ENCODE measurements around the gene MOK.
A peak's percentile ranks its signal among the peaks of the same experiment; 100 is the strongest.

The MOK gene

DNA sequence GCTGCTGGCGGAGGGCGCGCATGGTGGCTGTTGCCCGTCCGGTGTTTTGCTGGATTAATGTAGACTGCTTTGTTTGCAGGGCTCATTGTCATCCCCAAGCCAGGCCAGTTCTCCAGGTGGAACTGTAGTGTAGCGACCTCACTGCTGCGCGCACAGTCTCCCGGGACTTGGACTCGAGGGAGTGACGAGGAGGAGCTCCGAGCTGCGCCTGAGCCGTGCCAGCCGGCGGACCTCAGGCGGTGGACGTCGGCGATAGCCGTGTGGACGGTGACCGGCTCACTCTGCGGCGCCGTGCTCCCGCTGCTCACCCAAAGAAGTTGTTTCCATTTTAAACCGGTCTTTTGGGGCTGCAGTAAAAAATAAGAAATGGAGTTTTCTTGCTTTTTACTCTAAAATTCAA is 82.2 kb downstream of the MOK start:
- Histone ChIP-seq H3K27ac (ENCODE audit: low read length, poor library complexity, severe bottlenecking) (no peak overlapping the region), H3K27me3 (ENCODE audit: control insufficient read depth in 1 of 2, insufficient read depth in 1 of 2, low read length in 2 of 2) (no peaks in the 10 kb centered on the region), H3K23ac (ENCODE audit: low read length in 2 of 2) (no peak overlapping the region), H4K91ac (ENCODE audit: low read length) (no peak overlapping the region), H2BK120ac (ENCODE audit: low read depth, low read length) (no peak overlapping the region), H3K36me3 (ENCODE audit: control insufficient read depth in 1 of 2, insufficient read depth in 2 of 2, low read depth in 1 of 2, low read length in 2 of 2) (peaks cover 7 to 56% of the 10 kb centered on the region in 2 experiments), H2BK15ac (ENCODE audit: low read depth, poor library complexity, severe bottlenecking) (no peak overlapping the region), H3K18ac (ENCODE audit: low read depth in 1 of 2, low read length in 2 of 2) (no peak overlapping the region), H3K79me1 (replicated peaks; ENCODE audit: low read length, poor library complexity, severe bottlenecking) (peaks cover 44% of the 10 kb centered on the region), H3K4me2 (ENCODE audit: low read length, poor library complexity, severe bottlenecking) (no peak overlapping the region), H3K4me3 (ENCODE audit: insufficient read depth in 1 of 2, low read depth in 1 of 2, low read length in 2 of 2) (no peak overlapping the region), H2BK12ac (ENCODE audit: low read length in 2 of 2) (no peak overlapping the region), H2AFZ (ENCODE audit: low read depth, low read length) (no peak overlapping the region), H3K9me3 (ENCODE audit: control insufficient read depth, low read length) (no peaks in the 10 kb centered on the region), H3K9ac (ENCODE audit: low read length) (no peak overlapping the region), H2AK5ac (ENCODE audit: low read length, severe bottlenecking) (no peak overlapping the region), H4K8ac (ENCODE audit: low read length) (no peak overlapping the region), H3K4me1 (ENCODE audit: control insufficient read depth, insufficient read depth, low read depth, low read length) (peaks cover 22% of the 10 kb centered on the region), H2BK5ac (ENCODE audit: low read depth, low read length, poor library complexity, severe bottlenecking) (no peak overlapping the region), H3K14ac (ENCODE audit: low read length in 2 of 2) (no peak overlapping the region), H3K4ac (ENCODE audit: low read depth in 1 of 2, low read length in 2 of 2) (no peak overlapping the region)
- no peak for DNase-seq
- 98% methylated on average over 17 of the region's 28 CpGs for WGBS

GRCh38 chr14:102222009-102222575 is 82.9 kb downstream of the MOK start:
- Histone ChIP-seq H3K18ac (ENCODE audit: low read depth in 1 of 2, low read length in 2 of 2) (no peak overlapping the region), H3K4ac (ENCODE audit: low read depth in 1 of 2, low read length in 2 of 2) (no peak overlapping the region), H3K4me3 (ENCODE audit: insufficient read depth in 1 of 2, low read depth in 1 of 2, low read length in 2 of 2) (no peak overlapping the region), H3K27me3 (ENCODE audit: control insufficient read depth in 1 of 2, insufficient read depth in 1 of 2, low read length in 2 of 2) (no peaks in the 10 kb centered on the region), H2BK15ac (ENCODE audit: low read depth, poor library complexity, severe bottlenecking) (no peak overlapping the region), H3K36me3 (ENCODE audit: control insufficient read depth in 1 of 2, insufficient read depth in 2 of 2, low read depth in 1 of 2, low read length in 2 of 2) (peaks cover 12 to 57% of the 10 kb centered on the region in 2 experiments), H3K79me1 (replicated peaks; ENCODE audit: low read length, poor library complexity, severe bottlenecking) (peaks cover 46% of the 10 kb centered on the region), H2AFZ (ENCODE audit: low read depth, low read length) (no peak overlapping the region), H3K4me1 (ENCODE audit: control insufficient read depth, insufficient read depth, low read depth, low read length) (peaks cover 20% of the 10 kb centered on the region), H3K14ac (ENCODE audit: low read length in 2 of 2) (no peak overlapping the region), H3K23ac (ENCODE audit: low read length in 2 of 2) (no peak overlapping the region), H2BK120ac (ENCODE audit: low read depth, low read length) (no peak overlapping the region), H3K9me3 (ENCODE audit: control insufficient read depth, low read length) (no peaks in the 10 kb centered on the region), H3K9ac (ENCODE audit: low read length) (no peak overlapping the region), H3K27ac (ENCODE audit: low read length, poor library complexity, severe bottlenecking) (no peak overlapping the region), H3K4me2 (ENCODE audit: low read length, poor library complexity, severe bottlenecking) (no peak overlapping the region), H4K91ac (ENCODE audit: low read length) (no peak overlapping the region), H2BK12ac (ENCODE audit: low read length in 2 of 2) (no peak overlapping the region), H2AK5ac (ENCODE audit: low read length, severe bottlenecking) (no peak overlapping the region), H2BK5ac (ENCODE audit: low read depth, low read length, poor library complexity, severe bottlenecking) (no peak overlapping the region), H4K8ac (ENCODE audit: low read length) (no peak overlapping the region)
- no peak for DNase-seq
- 94% methylated on average over 13 of the region's 13 CpGs for WGBS

DNA sequence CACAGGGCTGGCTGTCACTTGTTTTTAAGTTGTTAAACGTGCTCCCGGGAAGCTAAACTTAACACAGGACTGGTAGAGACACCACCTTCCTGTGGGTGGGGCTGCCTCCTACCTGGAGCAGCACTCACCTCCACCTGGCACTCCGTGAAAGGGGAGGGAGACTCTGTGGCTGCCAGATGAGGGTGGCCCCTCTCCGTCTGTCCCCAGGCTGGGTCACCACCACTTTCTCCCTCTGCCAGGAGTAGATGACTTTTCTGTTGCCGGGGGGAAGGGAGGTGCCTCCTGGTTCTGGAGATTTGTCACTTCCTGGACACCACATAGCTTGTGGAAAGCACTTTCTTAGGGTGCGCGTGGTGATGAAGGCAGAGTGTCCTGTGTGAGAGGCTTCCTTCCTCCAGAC is 83.9 kb downstream of the MOK start:
- Histone ChIP-seq H3K4me2 (ENCODE audit: low read length, poor library complexity, severe bottlenecking) (no peak overlapping the region), H3K27ac (ENCODE audit: low read length, poor library complexity, severe bottlenecking) (no peak overlapping the region), H2AFZ (ENCODE audit: low read depth, low read length) (no peak overlapping the region), H2BK5ac (ENCODE audit: low read depth, low read length, poor library complexity, severe bottlenecking) (no peak overlapping the region), H3K27me3 (ENCODE audit: control insufficient read depth in 1 of 2, insufficient read depth in 1 of 2, low read length in 2 of 2) (no peaks in the 10 kb centered on the region), H2BK12ac (ENCODE audit: low read length in 2 of 2) (no peak overlapping the region), H3K14ac (ENCODE audit: low read length in 2 of 2) (no peak overlapping the region), H4K8ac (ENCODE audit: low read length) (peak overlapping the region; percentile 12), H2BK120ac (ENCODE audit: low read depth, low read length) (no peak overlapping the region), H3K4me1 (ENCODE audit: control insufficient read depth, insufficient read depth, low read depth, low read length) (peaks cover 21% of the 10 kb centered on the region), H3K23ac (ENCODE audit: low read length in 2 of 2) (no peak overlapping the region), H3K4ac (ENCODE audit: low read depth in 1 of 2, low read length in 2 of 2) (no peak overlapping the region), H3K79me1 (replicated peaks; ENCODE audit: low read length, poor library complexity, severe bottlenecking) (peaks cover 44% of the 10 kb centered on the region), H2BK15ac (ENCODE audit: low read depth, poor library complexity, severe bottlenecking) (no peak overlapping the region), H3K9ac (ENCODE audit: low read length) (peak overlapping the region; percentile 26), H4K91ac (ENCODE audit: low read length) (no peak overlapping the region), H3K36me3 (ENCODE audit: control insufficient read depth in 1 of 2, insufficient read depth in 2 of 2, low read depth in 1 of 2, low read length in 2 of 2) (peaks cover 12 to 50% of the 10 kb centered on the region in 2 experiments), H3K9me3 (ENCODE audit: control insufficient read depth, low read length) (no peaks in the 10 kb centered on the region), H2AK5ac (ENCODE audit: low read length, severe bottlenecking) (no peak overlapping the region), H3K18ac (ENCODE audit: low read depth in 1 of 2, low read length in 2 of 2) (peak overlapping the region in 1 of 2 experiments; percentile 18), H3K4me3 (ENCODE audit: insufficient read depth in 1 of 2, low read depth in 1 of 2, low read length in 2 of 2) (no peak overlapping the region)
- 54% methylated on average over 7 of the region's 7 CpGs for WGBS
- DNase-seq, result peak; percentile 43

GRCh38 chr14:102220031-102220430 is 84.9 kb downstream of the MOK start:
- no peak overlapping the region for H3K23ac ChIP-seq (ENCODE audit: low read length in 2 of 2)
- no peak overlapping the region for H3K14ac ChIP-seq (ENCODE audit: low read length in 2 of 2)
- H3K4ac ChIP-seq (ENCODE audit: low read depth in 1 of 2, low read length in 2 of 2), result no peak overlapping the region
- no peak overlapping the region for H3K18ac ChIP-seq (ENCODE audit: low read depth in 1 of 2, low read length in 2 of 2)
- H2AK5ac ChIP-seq (ENCODE audit: low read length, severe bottlenecking), result no peak overlapping the region
- no peak overlapping the region for H3K4me2 ChIP-seq (ENCODE audit: low read length, poor library complexity, severe bottlenecking)
- no peak overlapping the region for H2BK5ac ChIP-seq (ENCODE audit: low read depth, low read length, poor library complexity, severe bottlenecking)
- H2AFZ ChIP-seq (ENCODE audit: low read depth, low read length), result no peak overlapping the region
- H2BK15ac ChIP-seq (ENCODE audit: low read depth, poor library complexity, severe bottlenecking), result no peak overlapping the region
- H3K36me3 ChIP-seq (ENCODE audit: control insufficient read depth in 1 of 2, insufficient read depth in 2 of 2, low read depth in 1 of 2, low read length in 2 of 2), result peaks cover 12 to 51% of the 10 kb centered on the region in 2 experiments
- H3K27me3 ChIP-seq (ENCODE audit: control insufficient read depth in 1 of 2, insufficient read depth in 1 of 2, low read length in 2 of 2), result no peaks in the 10 kb centered on the region
- H3K27ac ChIP-seq (ENCODE audit: low read length, poor library complexity, severe bottlenecking), result no peak overlapping the region
- H3K4me1 ChIP-seq (ENCODE audit: control insufficient read depth, insufficient read depth, low read depth, low read length), result peaks cover 24% of the 10 kb centered on the region
- DNase-seq, result no peak
- H4K91ac ChIP-seq (ENCODE audit: low read length), result no peak overlapping the region
- H4K8ac ChIP-seq (ENCODE audit: low read length), result no peak overlapping the region
- H3K9ac ChIP-seq (ENCODE audit: low read length), result no peak overlapping the region
- over 99% methylated on average over 7 of the region's 12 CpGs for WGBS
- peaks cover 50% of the 10 kb centered on the region for H3K79me1 ChIP-seq (replicated peaks; ENCODE audit: low read length, poor library complexity, severe bottlenecking)
- no peaks in the 10 kb centered on the region for H3K9me3 ChIP-seq (ENCODE audit: control insufficient read depth, low read length)
- no peak overlapping the region for H3K4me3 ChIP-seq (ENCODE audit: insufficient read depth in 1 of 2, low read depth in 1 of 2, low read length in 2 of 2)
- H2BK120ac ChIP-seq (ENCODE audit: low read depth, low read length), result no peak overlapping the region
- no peak overlapping the region for H2BK12ac ChIP-seq (ENCODE audit: low read length in 2 of 2)
